ENCODE results near the gene TMCO4.

Gene TMCO4

DNA sequence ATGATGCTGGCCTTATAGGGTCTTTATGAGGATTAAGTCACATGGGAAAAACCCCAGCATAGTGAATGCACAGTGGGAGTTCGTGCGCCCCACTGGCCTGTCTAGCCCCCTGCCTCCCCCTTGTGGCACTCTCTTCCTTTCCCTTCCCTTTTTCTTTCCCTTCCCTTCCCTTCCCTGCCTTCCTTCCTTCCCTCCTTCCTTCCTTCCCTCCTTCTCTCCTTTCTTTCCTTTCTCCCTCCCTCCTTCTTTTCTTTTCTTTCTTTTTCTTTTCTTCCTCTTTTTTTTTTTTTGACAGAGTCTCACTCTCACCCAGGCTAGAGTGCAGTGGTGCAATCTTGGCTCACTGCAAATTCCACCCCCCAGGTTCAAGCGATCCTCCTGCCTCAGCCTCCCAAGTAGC lies 96.4 kb downstream of the TMCO4 start:
- TF ChIP-seq, protein P1, sequence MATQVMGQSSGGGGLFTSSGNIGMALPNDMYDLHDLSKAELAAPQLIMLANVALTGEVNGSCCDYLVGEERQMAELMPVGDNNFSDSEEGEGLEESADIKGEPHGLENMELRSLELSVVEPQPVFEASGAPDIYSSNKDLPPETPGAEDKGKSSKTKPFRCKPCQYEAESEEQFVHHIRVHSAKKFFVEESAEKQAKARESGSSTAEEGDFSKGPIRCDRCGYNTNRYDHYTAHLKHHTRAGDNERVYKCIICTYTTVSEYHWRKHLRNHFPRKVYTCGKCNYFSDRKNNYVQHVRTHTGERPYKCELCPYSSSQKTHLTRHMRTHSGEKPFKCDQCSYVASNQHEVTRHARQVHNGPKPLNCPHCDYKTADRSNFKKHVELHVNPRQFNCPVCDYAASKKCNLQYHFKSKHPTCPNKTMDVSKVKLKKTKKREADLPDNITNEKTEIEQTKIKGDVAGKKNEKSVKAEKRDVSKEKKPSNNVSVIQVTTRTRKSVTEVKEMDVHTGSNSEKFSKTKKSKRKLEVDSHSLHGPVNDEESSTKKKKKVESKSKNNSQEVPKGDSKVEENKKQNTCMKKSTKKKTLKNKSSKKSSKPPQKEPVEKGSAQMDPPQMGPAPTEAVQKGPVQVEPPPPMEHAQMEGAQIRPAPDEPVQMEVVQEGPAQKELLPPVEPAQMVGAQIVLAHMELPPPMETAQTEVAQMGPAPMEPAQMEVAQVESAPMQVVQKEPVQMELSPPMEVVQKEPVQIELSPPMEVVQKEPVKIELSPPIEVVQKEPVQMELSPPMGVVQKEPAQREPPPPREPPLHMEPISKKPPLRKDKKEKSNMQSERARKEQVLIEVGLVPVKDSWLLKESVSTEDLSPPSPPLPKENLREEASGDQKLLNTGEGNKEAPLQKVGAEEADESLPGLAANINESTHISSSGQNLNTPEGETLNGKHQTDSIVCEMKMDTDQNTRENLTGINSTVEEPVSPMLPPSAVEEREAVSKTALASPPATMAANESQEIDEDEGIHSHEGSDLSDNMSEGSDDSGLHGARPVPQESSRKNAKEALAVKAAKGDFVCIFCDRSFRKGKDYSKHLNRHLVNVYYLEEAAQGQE (IDR thresholded peaks at IDR 0.05; ENCODE audit: insufficient read depth in 1 of 2, low read depth in 2 of 2, low read length in 2 of 2): no peak
- TF ChIP-seq FOXP2 (optimal IDR thresholded peaks at IDR 0.05; ENCODE audit: borderline replicate concordance, extremely low read depth, extremely low read length, insufficient read depth) (no peak), SIN3A (IDR thresholded peaks at IDR 0.05; ENCODE audit: borderline replicate concordance, insufficient read depth, low read length) (no peak), TAF1 (IDR thresholded peaks at IDR 0.05; ENCODE audit: borderline replicate concordance, insufficient read depth, low read length) (no peak), POLR2AphosphoS5 (IDR thresholded peaks at IDR 0.05; ENCODE audit: low read depth, low read length) (no peak)

DNA sequence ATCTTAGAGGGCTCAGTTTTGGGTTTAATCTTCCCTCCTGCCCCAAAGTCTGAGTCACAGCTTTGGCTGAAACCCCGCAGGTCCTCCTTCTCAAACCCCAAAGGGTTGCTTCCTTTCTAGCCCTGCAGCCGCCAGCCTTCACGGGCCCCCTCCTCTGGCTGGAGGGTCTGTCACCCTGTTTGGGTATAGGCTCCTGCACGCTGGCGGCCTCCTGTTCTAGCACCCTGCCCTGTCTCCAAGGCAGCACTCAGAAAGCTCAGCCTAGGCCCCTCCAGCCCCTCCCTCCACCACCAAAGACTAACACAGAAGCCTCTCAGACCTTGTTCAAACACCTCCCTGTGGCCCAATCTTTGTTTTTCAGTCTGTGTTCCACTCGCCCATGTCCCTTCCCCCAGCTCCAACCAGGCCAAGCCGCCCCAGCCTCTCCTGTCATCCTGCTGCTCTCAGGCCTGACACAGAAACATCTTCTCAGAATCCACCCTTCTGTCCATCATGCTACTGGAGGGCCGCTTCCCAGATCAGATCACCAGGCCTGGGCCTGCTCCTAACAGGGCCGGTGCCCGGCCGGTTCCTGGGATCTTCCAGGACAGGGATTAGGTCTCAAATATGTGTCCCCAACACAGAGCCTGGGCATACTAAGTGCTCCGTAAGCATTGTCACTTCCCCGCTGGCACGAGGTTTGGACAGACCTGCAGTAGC lies 99.5 kb downstream of the TMCO4 start:
- no peak for TF ChIP-seq TAF1 (IDR thresholded peaks at IDR 0.05; ENCODE audit: borderline replicate concordance, insufficient read depth, low read length)
- TF ChIP-seq, protein P1 (IDR thresholded peaks at IDR 0.05; ENCODE audit: insufficient read depth in 1 of 2, low read depth in 2 of 2, low read length in 2 of 2): no peak
- TF ChIP-seq SIN3A (IDR thresholded peaks at IDR 0.05; ENCODE audit: borderline replicate concordance, insufficient read depth, low read length): no peak
- no peak for TF ChIP-seq POLR2AphosphoS5 (IDR thresholded peaks at IDR 0.05; ENCODE audit: low read depth, low read length)
- TF ChIP-seq FOXP2 (optimal IDR thresholded peaks at IDR 0.05; ENCODE audit: borderline replicate concordance, extremely low read depth, extremely low read length, insufficient read depth): no peak

DNA sequence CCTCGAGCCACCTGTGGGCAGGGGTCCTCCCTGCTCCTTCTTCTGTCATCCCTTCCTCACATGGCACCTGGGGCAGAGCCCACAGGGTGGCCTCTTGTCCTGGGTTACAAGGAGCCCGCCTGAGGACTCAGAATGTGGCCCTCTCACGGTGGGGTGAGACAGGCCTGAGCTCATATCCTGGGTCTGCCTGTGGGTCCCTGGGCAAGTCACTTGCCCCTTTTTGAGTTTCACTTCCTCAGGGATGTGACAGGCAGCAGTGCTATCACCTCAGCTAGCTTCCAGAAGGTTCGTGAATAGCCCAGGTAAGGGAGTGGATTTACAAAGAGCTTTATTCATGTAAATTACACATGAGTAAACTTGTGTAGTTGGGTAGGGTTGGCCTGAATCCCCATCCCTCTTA lies 101.5 kb downstream of the TMCO4 start:
- TF ChIP-seq POLR2AphosphoS5 (IDR thresholded peaks at IDR 0.05; ENCODE audit: low read depth, low read length) (no peak), TAF1 (IDR thresholded peaks at IDR 0.05; ENCODE audit: borderline replicate concordance, insufficient read depth, low read length) (no peak), SIN3A (IDR thresholded peaks at IDR 0.05; ENCODE audit: borderline replicate concordance, insufficient read depth, low read length) (no peak), FOXP2 (optimal IDR thresholded peaks at IDR 0.05; ENCODE audit: borderline replicate concordance, extremely low read depth, extremely low read length, insufficient read depth) (no peak)
- TF ChIP-seq, protein P1 (IDR thresholded peaks at IDR 0.05; ENCODE audit: insufficient read depth in 1 of 2, low read depth in 2 of 2, low read length in 2 of 2): no peak

DNA sequence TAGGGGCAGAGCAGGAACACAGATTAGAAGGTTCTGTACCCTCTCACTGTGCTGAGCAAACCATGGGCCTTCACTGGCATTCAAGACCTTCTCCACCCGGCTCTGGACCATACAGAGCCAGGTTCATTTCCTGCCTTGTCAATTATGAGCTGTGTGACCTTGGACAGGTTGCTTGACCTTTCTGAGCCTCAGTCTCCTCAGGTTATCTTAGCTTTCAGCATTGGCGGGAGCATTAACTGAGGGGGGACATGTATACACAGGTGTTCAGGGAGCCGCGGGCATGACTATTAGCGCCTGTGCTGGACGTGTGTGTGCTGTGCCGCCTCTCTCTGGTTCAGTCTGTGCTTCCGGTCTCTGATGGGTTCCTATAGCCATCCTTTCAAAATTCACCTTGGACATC lies 102.9 kb downstream of the TMCO4 start:
- TF ChIP-seq TAF1 (IDR thresholded peaks at IDR 0.05; ENCODE audit: borderline replicate concordance, insufficient read depth, low read length) (no peak), POLR2AphosphoS5 (IDR thresholded peaks at IDR 0.05; ENCODE audit: low read depth, low read length) (no peak), SIN3A (IDR thresholded peaks at IDR 0.05; ENCODE audit: borderline replicate concordance, insufficient read depth, low read length) (no peak)

DNA sequence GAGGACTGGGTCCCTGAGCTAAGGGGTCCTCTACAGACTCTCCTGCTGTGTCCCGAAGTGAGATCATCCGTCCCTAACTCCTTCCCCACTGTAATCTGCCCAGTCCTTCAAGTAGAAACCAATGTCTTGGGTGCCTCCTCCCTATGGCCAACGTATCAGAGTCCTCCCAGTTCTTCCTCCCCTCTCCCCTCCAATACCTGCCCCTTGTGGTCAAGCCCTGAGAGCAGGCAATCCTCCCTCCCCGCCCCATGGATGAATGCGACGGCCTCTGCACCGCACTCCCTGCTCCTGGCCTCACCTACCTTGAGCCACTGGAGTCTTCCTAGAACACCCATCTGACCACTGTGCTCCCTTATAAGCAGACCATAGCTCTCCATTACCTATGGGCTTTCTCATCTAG lies 103.9 kb downstream of the TMCO4 start:
- TF ChIP-seq SIN3A (IDR thresholded peaks at IDR 0.05; ENCODE audit: borderline replicate concordance, insufficient read depth, low read length) (no peak), POLR2AphosphoS5 (IDR thresholded peaks at IDR 0.05; ENCODE audit: low read depth, low read length) (no peak), FOXP2 (optimal IDR thresholded peaks at IDR 0.05; ENCODE audit: borderline replicate concordance, extremely low read depth, extremely low read length, insufficient read depth) (no peak), TAF1 (IDR thresholded peaks at IDR 0.05; ENCODE audit: borderline replicate concordance, insufficient read depth, low read length) (no peak)
- TF ChIP-seq, protein P1 (IDR thresholded peaks at IDR 0.05; ENCODE audit: insufficient read depth in 1 of 2, low read depth in 2 of 2, low read length in 2 of 2): no peak

All from PFSK-1 (cell line).